IPS-18a (cell line): ENCODE data around the gene KCNH1.

Experiments
- H3K27ac ChIP-seq: one replicate; pipeline ENCODE4 v1.5.1; 2013; ENCODE audit warnings: low read length
- H3K27me3 ChIP-seq: one replicate; pipeline ENCODE4 v1.6.1; 2013; ENCODE audit warnings: mild to moderate bottlenecking, low read length; ENCODE audit not compliant: control insufficient read depth, insufficient read depth
- H3K36me3 ChIP-seq: one replicate; pipeline ENCODE4 v1.6.1; 2013; ENCODE audit warnings: low read depth, low read length; ENCODE audit not compliant: control insufficient read depth
- H3K4me1 ChIP-seq: one replicate; pipeline ENCODE4 v1.6.1; 2013; ENCODE audit warnings: low read depth, low read length; ENCODE audit not compliant: control insufficient read depth
- H3K4me3 ChIP-seq: one replicate; pipeline ENCODE4 v1.5.1; 2013; ENCODE audit warnings: low read length
- H3K9ac ChIP-seq: one replicate; pipeline ENCODE4 v1.6.1; 2013; ENCODE audit warnings: mild to moderate bottlenecking, low read length, moderate library complexity
- H3K9me3 ChIP-seq: one replicate; pipeline ENCODE4 v1.6.1; 2013; ENCODE audit warnings: low read depth, low read length; ENCODE audit not compliant: control insufficient read depth

Gene KCNH1

DNA sequence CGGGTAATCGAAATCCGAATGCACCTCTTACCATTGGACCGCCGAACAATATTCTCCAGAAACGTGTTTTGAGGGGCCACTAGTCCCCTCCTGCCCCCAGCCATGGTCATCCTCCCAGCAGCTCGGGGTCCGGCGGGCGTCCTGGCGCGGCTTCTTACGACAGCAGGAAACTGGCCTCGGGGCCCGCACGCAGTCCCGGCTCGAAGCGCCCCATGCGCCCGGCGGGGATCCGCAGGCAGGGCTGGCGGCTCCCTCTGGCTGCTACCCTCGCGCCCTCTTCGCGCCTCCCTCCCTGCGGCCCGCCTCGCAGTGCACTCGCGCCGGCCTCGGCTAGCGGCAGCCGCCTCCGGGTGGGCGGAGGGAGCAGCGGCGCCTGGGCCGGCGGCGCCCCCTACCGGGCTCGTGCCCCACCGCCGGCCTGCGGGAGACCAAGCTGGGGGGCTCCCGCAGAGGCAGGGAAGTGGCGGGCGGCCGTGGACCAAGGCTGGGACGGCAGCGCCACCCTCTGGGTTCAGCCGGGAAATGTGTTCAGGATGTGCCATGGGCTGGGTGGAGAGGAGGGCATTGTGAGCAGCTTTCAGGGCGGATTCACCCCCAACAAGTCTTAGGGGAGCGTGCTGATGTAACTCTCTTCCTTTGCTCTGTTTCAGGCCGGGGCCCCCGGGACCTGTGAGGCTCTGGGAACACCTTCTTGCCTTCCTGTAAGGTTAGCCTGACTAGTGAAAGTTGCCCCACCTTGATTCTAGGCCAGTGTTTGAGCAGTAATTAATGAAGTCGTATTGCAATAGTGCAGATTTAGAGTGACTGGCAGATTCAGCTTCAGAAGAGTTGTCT lies at the start of gene KCNH1:
KCNH1 (minus strand) TSS at position 313 of the 834 bp plus-strand sequence; CDS start at position 110, 203 bp downstream.
- H3K27ac ChIP-seq, result no peak within 1 kb of the TSS
- peak within 1 kb of the TSS; percentile 58 for H3K9ac ChIP-seq

GRCh38 chr1:211182746-211183145 lies 48.8 kb upstream of the KCNH1 start:
- H3K27me3 ChIP-seq, result no peaks in the 10 kb centered on the region
- H3K27ac ChIP-seq, result no peak overlapping the region
- H3K4me3 ChIP-seq, result no peak overlapping the region
- no peaks in the 10 kb centered on the region for H3K9me3 ChIP-seq
- no peaks in the 10 kb centered on the region for H3K36me3 ChIP-seq
- H3K9ac ChIP-seq, result no peak overlapping the region
- H3K4me1 ChIP-seq, result no peaks in the 10 kb centered on the region

More for the DNA sequence above, at the start of gene KCNH1:
- H3K27me3 ChIP-seq, result peaks cover 39% of the 10 kb centered on the region
- H3K4me3 ChIP-seq, result peak within 1 kb of the TSS; percentile 61
- no peaks in the 10 kb centered on the region for H3K9me3 ChIP-seq
- H3K4me1 ChIP-seq, result peaks cover 6% of the 10 kb centered on the region
- no peaks in the 10 kb centered on the region for H3K36me3 ChIP-seq

DNA sequence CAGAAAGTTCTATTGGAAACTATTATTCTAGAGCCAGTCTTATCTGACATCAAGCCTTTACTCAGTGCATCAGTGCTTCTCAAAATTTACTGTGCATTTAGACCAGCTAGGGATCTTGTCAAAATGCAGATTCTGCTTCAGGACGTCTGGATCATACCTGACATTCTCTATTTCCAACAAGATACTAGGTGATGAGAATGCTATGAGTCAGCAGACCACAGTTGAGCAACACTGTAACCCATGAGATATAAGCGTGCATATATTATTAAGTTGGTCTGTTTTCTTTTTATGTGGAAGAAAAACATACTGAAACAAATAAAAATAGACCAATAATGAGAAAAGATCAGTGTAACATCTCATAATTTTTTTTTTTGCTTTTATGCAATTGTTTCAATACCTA lies 40.4 kb upstream of the KCNH1 start:
- Histone ChIP-seq H3K4me1 (peaks cover 8% of the 10 kb centered on the region), H3K4me3 (no peak overlapping the region), H3K36me3 (no peaks in the 10 kb centered on the region), H3K9ac (no peak overlapping the region), H3K9me3 (peaks cover 6% of the 10 kb centered on the region), H3K27ac (no peak overlapping the region), H3K27me3 (no peaks in the 10 kb centered on the region)

- H3K9ac ChIP-seq, result no peak overlapping the region
- H3K4me1 ChIP-seq, result peaks cover 8% of the 10 kb centered on the region
- no peaks in the 10 kb centered on the region for H3K36me3 ChIP-seq
- no peak overlapping the region for H3K4me3 ChIP-seq
- H3K27me3 ChIP-seq, result no peaks in the 10 kb centered on the region
- H3K27ac ChIP-seq, result no peak overlapping the region
- peaks cover 13% of the 10 kb centered on the region for H3K9me3 ChIP-seq
These were observed 38.7 kb upstream of the KCNH1 start for GRCh38 chr1:211172657-211173056.

- H3K9me3 ChIP-seq, result peaks cover 13% of the 10 kb centered on the region
- peaks cover 4% of the 10 kb centered on the region for H3K4me1 ChIP-seq
- no peaks in the 10 kb centered on the region for H3K27me3 ChIP-seq
- no peak overlapping the region for H3K27ac ChIP-seq
- H3K9ac ChIP-seq, result no peak overlapping the region
- H3K36me3 ChIP-seq, result no peaks in the 10 kb centered on the region
- H3K4me3 ChIP-seq, result no peak overlapping the region
These were observed 35.4 kb upstream of the KCNH1 start for GRCh38 chr1:211169353-211169752.

GRCh38 chr1:211158866-211159265 lies 24.9 kb upstream of the KCNH1 start:
- no peaks in the 10 kb centered on the region for H3K4me1 ChIP-seq

GRCh38 chr1:211155040-211155439 lies 21.1 kb upstream of the KCNH1 start:
- Histone ChIP-seq H3K4me1 (no peaks in the 10 kb centered on the region), H3K36me3 (no peaks in the 10 kb centered on the region), H3K9me3 (no peaks in the 10 kb centered on the region), H3K27me3 (no peaks in the 10 kb centered on the region), H3K27ac (no peak overlapping the region), H3K4me3 (no peak overlapping the region), H3K9ac (no peak overlapping the region)

More at GRCh38 chr1:211158866-211159265, 24.9 kb upstream of the KCNH1 start:
- no peak overlapping the region for H3K27ac ChIP-seq
- H3K4me3 ChIP-seq, result no peak overlapping the region
- no peaks in the 10 kb centered on the region for H3K36me3 ChIP-seq
- no peaks in the 10 kb centered on the region for H3K27me3 ChIP-seq
- no peak overlapping the region for H3K9ac ChIP-seq
- no peaks in the 10 kb centered on the region for H3K9me3 ChIP-seq

GRCh38 chr1:211153932-211154331 lies 20.0 kb upstream of the KCNH1 start:
- no peaks in the 10 kb centered on the region for H3K4me1 ChIP-seq
- H3K4me3 ChIP-seq, result no peak overlapping the region
- H3K9me3 ChIP-seq, result no peaks in the 10 kb centered on the region
- H3K27ac ChIP-seq, result no peak overlapping the region
- H3K27me3 ChIP-seq, result no peaks in the 10 kb centered on the region
- H3K9ac ChIP-seq, result no peak overlapping the region
- H3K36me3 ChIP-seq, result no peaks in the 10 kb centered on the region

DNA sequence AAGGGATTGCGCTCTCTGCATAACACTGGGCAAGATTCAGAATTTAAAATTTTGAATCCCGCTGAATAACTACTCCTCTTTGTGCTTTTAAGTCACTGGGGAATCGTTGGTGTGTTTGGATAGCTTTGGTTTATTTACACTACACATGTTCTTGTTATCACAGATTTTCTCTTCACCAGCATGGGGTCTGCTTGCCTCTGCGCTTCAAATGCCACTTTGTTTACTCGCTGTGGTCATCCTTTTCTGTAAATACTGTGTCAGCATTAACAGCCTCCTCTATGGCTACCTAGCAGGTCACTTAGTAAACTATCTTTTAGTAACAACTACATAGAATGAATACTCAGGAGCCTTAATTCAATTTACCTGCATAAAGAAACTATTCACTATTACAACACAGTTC lies 14.4 kb upstream of the KCNH1 start:
- H3K9ac ChIP-seq, result no peak overlapping the region
- peaks cover 6% of the 10 kb centered on the region for H3K4me1 ChIP-seq
- no peaks in the 10 kb centered on the region for H3K27me3 ChIP-seq
- no peaks in the 10 kb centered on the region for H3K9me3 ChIP-seq
- no peak overlapping the region for H3K4me3 ChIP-seq
- H3K36me3 ChIP-seq, result no peaks in the 10 kb centered on the region
- H3K27ac ChIP-seq, result no peak overlapping the region

DNA sequence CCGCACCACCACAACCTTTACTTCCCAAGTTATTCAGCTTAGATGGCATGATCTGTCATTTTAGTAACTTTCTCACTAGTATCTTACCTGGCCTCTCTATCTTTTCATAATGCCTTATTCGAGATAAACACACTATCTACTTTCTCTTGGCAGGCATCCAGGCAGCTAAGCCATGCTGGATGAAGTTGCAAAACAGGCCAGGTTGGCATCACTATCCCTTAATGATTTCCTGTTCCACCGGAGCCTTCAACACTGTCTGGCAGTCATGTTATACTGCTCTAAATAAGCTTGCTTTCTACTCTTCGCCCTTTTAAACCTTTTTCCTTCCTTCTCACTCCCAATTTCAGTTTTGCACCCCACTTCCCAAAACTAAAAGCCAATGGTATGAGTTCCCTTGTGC lies 12.0 kb upstream of the KCNH1 start:
- no peak overlapping the region for H3K9ac ChIP-seq
- H3K4me1 ChIP-seq, result peaks cover 6% of the 10 kb centered on the region
- H3K9me3 ChIP-seq, result no peaks in the 10 kb centered on the region
- H3K27me3 ChIP-seq, result no peaks in the 10 kb centered on the region
- no peak overlapping the region for H3K4me3 ChIP-seq
- no peak overlapping the region for H3K27ac ChIP-seq
- H3K36me3 ChIP-seq, result no peaks in the 10 kb centered on the region

DNA sequence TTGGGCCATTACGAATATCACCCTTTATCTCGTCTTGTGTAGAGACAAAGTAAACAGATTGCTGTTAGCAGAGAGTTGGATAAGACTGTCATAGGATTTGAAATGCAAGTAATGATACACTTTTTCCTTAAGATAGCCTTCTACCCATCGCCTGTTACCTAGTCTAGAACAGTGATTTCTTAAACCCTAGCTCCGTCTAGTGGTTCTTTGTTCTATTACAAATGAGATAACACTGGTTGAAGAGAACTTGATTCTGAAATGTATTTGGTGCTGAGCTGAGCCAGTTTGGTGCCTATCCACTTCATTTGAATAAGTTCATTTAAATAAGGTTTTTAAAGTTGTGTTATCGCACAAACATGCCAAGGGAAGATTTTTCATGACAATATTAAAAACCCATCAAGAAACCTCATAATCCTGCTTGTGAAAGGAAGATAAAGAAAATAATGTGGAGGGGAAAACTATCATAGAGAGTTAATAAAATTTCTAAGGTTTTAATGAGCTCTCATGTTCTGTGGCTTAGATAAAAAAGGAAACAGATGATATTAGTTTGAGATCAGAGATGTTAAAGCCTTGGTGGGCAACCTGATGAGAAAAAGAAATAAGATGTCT lies 1.5 kb upstream of the KCNH1 start:
- Histone ChIP-seq H3K36me3 (no peaks in the 10 kb centered on the region), H3K9me3 (no peaks in the 10 kb centered on the region), H3K9ac (no peak overlapping the region), H3K4me3 (no peak overlapping the region), H3K27ac (no peak overlapping the region), H3K27me3 (peaks cover 39% of the 10 kb centered on the region), H3K4me1 (peaks cover 6% of the 10 kb centered on the region)
